ENCODE results near the gene SCUBE3. TPM values are rescaled to one million over a fixed set of nuclear protein-coding genes. Genes with fewer than 3 reads are reported as not detected.

SCUBE3 gene
- total and polyA plus RNA-seq, 2 of the 8 experiments (the other 6 are each of a cell fraction or from before 2014, with no cell fraction given), result 0.80 to 1.0 TPM

- H4K20me1 ChIP-seq (replicated peaks in 1 of 2; ENCODE audit: control insufficient read depth in 1 of 2, insufficient read depth in 2 of 2, low read length in 2 of 2), result no peaks in the 10 kb centered on the region
- H4K5ac ChIP-seq (ENCODE audit: insufficient read length, low read depth, low read length), result no peak overlapping the region
- H3K27me3 ChIP-seq (replicated peaks in 1 of 4; ENCODE audit: control insufficient read depth in 3 of 4, extremely low read depth in 1 of 4, insufficient read depth in 3 of 4, low read length in 3 of 4), result no peaks in the 10 kb centered on the region
- H3K9ac ChIP-seq (replicated peaks in 1 of 4; ENCODE audit: extremely low read depth in 1 of 4, low read depth in 3 of 4, low read length in 3 of 4), result peak overlapping the region in 3 of 4 experiments; percentile 80 to 93 (median 89); a peak in 4 of 7 replicates
- peak overlapping the region; percentile 50 to 78 (median 64) for H3K4me3 ChIP-seq (ENCODE audit: extremely low read depth in 1 of 4, insufficient read depth in 2 of 4, low read depth in 3 of 4, low read length in 4 of 4)
- no peaks in the 10 kb centered on the region for H3K36me3 ChIP-seq (ENCODE audit: control insufficient read depth in 2 of 4, insufficient read depth in 4 of 4, low read length in 3 of 4)
- H3K14ac ChIP-seq (ENCODE audit: insufficient read length), result no peak overlapping the region
- H3K4me2 ChIP-seq (ENCODE audit: insufficient read depth in 1 of 2, low read depth in 2 of 2, low read length in 2 of 2), result peak overlapping the region; percentile 93 to 99
- no peak overlapping the region for H4K91ac ChIP-seq (replicated peaks; ENCODE audit: insufficient read length, low read length)
- peak overlapping the region; percentile 97 for H2BK5ac ChIP-seq (ENCODE audit: low read depth, low read length)
- no peak overlapping the region for H2BK120ac ChIP-seq (replicated peaks; ENCODE audit: low read depth, low read length)
- H3K18ac ChIP-seq (ENCODE audit: extremely low read depth, low read length), result peak overlapping the region; percentile 99; the same call in 1 of the 2 replicates
- H3K4ac ChIP-seq (replicated peaks; ENCODE audit: insufficient read length, low read depth, low read length), result no peak overlapping the region
- no peak overlapping the region for H4K8ac ChIP-seq (ENCODE audit: extremely low read depth, insufficient read depth, low read length)
- WGBS, 2 experiments (ENCODE audit: extremely low coverage in 1 of 2, insufficient coverage in 1 of 2, insufficient read length in 1 of 2, insufficient replicate concordance in 2 of 2, low coverage in 1 of 2, low lambda C conversion rate in 2 of 2, missing lambda C conversion rate in 1 of 2), result 92% methylated on average over 6 of the region's 6 CpGs; no CpG with 5 or more reads in 1 of the 2 experiments
- H3K79me2 ChIP-seq (ENCODE audit: control insufficient read depth in 1 of 2, insufficient read depth in 2 of 2, low read length in 2 of 2), result peaks cover 0 to 4% of the 10 kb centered on the region in 2 experiments; a peak in 1 of 4 replicates
- H3K56ac ChIP-seq (replicated peaks; ENCODE audit: insufficient read length, low read depth, low read length), result no peak overlapping the region
- POLR2A ChIA-PET (ENCODE audit: partially characterized antibody), result interaction anchor here (0.7 to 2.1 kb wide), 3 partner anchors 9 to 17 kb away, joined by 3 to 6 read pairs (median 3); no protein-coding TSS in a partner anchor
- no peak overlapping the region for H2BK15ac ChIP-seq (ENCODE audit: low read length)
- no peak overlapping the region for H2BK20ac ChIP-seq (ENCODE audit: low read length)
- TF ChIP-seq ZNF274 (IDR thresholded peaks at IDR 0.05; ENCODE audit: borderline replicate concordance, extremely low read depth, low read length), result no peak
- TF ChIP-seq TCF12 (IDR thresholded peaks at IDR 0.05; ENCODE audit: low read depth, low read length), result no peak
- no peak for TF ChIP-seq GABPA (IDR thresholded peaks at IDR 0.05; ENCODE audit: borderline replicate concordance, insufficient read depth, low read length)
- TF ChIP-seq EGR1 (IDR thresholded peaks at IDR 0.05; ENCODE audit: borderline replicate concordance, low read depth, low read length), result no peak
- CTCF ChIA-PET (ENCODE audit: partially characterized antibody), result interaction anchor here (0.8 kb wide), 1 partner anchor 66 kb away, joined by 3 read pairs; no protein-coding TSS in a partner anchor
- H2BK12ac ChIP-seq (ENCODE audit: low read depth, low read length), result peak overlapping the region; percentile 95; the same call in 1 of the 2 replicates
- H2AK5ac ChIP-seq (ENCODE audit: low read depth, low read length), result no peak overlapping the region
- no peak overlapping the region for H3K23ac ChIP-seq (ENCODE audit: insufficient read length)
- DNase-seq (ENCODE audit: low read depth in 1 of 2, low spot score in 2 of 2), result no peak
- peaks cover 8% of the 10 kb centered on the region for H3K23me2 ChIP-seq (ENCODE audit: low read depth, low read length)
- no peak for FAIRE-seq
- no peaks in the 10 kb centered on the region for H3K79me1 ChIP-seq (ENCODE audit: low read depth, low read length)
- peaks cover 0 to 10% (median 0%) of the 10 kb centered on the region in 4 experiments; a peak in 3 of 7 replicates for H3K4me1 ChIP-seq (replicated peaks in 1 of 4; ENCODE audit: control insufficient read depth in 3 of 4, insufficient read depth in 4 of 4, low read length in 3 of 4)
- H2AFZ ChIP-seq (ENCODE audit: low read length), result no peak overlapping the region
- H3K27ac ChIP-seq (ENCODE audit: low read depth, low read length), result peak overlapping the region; percentile 92; the same call in 1 of the 2 replicates
- H3K9me3 ChIP-seq (ENCODE audit: insufficient read depth in 2 of 2, low read depth in 1 of 2, low read length in 1 of 2), result no peaks in the 10 kb centered on the region
Observed at GRCh38 chr6:35260591-35261570, 47.1 kb downstream of the SCUBE3 start.

Measured in H1 (cell line).